KMS-11 (cell line): Measurements from ENCODE around the gene MTUS2.

Experiments used
- H2AFZ ChIP-seq: fragments of 200-600 bp; sonication (generic); 2 replicates; pipeline ENCODE4 v1.6.1; 2016; ENCODE audit warnings: antibody characterized with exemption, mixed run types, low read depth
- H3K27ac ChIP-seq: fragments of 200-600 bp; sonication (generic); 2 replicates; pipeline ENCODE4 v1.6.1; 2016; ENCODE audit warnings: mild to moderate bottlenecking, mixed run types
- H3K27me3 ChIP-seq: fragments of 200-600 bp; sonication (generic); 2 replicates; pipeline ENCODE4 v1.6.1; 2017; ENCODE audit warnings: mild to moderate bottlenecking, low read depth, mixed run types, moderate library complexity; ENCODE audit not compliant: insufficient read depth
- H3K36me3 ChIP-seq: fragments of 200-600 bp; sonication (generic); 2 replicates; pipeline ENCODE4 v1.6.1; 2017; ENCODE audit warnings: mild to moderate bottlenecking, mixed run types; ENCODE audit not compliant: insufficient read depth
- H3K4me1 ChIP-seq: fragments of 200-600 bp; sonication (generic); 2 replicates; pipeline ENCODE4 v1.6.1; 2016; ENCODE audit warnings: mild to moderate bottlenecking, low read depth, mixed run types; ENCODE audit not compliant: poor library complexity, severe bottlenecking
- H3K4me2 ChIP-seq: fragments of 200-600 bp; sonication (generic); 2 replicates; pipeline ENCODE4 v1.7.0; 2016; ENCODE audit warnings: mild to moderate bottlenecking, mixed run types
- H3K4me3 ChIP-seq: fragments of 200-600 bp; sonication (generic); IDR thresholded peaks from 2 replicates; pipeline ENCODE4 v1.6.1; 2017; ENCODE audit warnings: low read depth, low read length, mixed read lengths; ENCODE audit not compliant: insufficient read depth
- H3K79me2 ChIP-seq: fragments of 200-600 bp; sonication (generic); 2 replicates; pipeline ENCODE4 v1.6.1; 2016; ENCODE audit warnings: low read depth, mixed run types; ENCODE audit not compliant: insufficient read depth
- H3K9ac ChIP-seq: fragments of 200-600 bp; sonication (generic); 2 replicates; pipeline ENCODE4 v1.6.1; 2016; ENCODE audit warnings: mild to moderate bottlenecking, mixed run types
- H4K20me1 ChIP-seq: fragments of 200-600 bp; sonication (generic); 2 replicates; pipeline ENCODE4 v1.6.1; 2016; ENCODE audit warnings: mild to moderate bottlenecking, mixed run types; ENCODE audit not compliant: insufficient read depth
- TF ChIP-seq, protein P1 (sequence below): fragments of 200-600 bp; sonication (generic); conservative IDR thresholded peaks from 2 replicates; pipeline ENCODE4 v1.6.1; 2017; ENCODE audit warnings: low read depth, mild to moderate bottlenecking, antibody characterized with exemption, low read length, moderate library complexity, mixed read lengths

The MTUS2 gene

DNA sequence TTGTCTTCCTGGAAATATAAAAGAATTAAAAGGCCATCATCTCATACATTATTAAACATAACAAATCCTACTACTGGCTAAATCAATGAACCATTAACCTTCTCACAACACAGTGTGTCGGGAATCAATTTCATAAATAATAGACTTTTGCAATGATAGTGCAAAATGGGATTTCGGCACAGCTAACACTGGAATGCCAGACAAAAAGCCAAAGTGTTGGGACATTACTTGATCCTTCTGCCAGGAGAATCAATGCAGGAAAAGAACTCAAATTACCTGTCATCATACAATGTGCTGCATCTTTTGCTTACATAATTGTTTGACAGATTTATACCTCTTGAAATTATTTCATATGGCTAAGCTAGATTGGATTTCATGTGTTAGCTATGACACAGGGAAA lies 334.3 kb downstream of the MTUS2 start:
- H3K27ac ChIP-seq: no peak overlapping the region
- H3K4me1 ChIP-seq: no peaks in the 10 kb centered on the region
- H3K4me2 ChIP-seq: no peak overlapping the region
- no peak overlapping the region for H3K9ac ChIP-seq
- H3K79me2 ChIP-seq: no peaks in the 10 kb centered on the region
- TF ChIP-seq, protein P1, sequence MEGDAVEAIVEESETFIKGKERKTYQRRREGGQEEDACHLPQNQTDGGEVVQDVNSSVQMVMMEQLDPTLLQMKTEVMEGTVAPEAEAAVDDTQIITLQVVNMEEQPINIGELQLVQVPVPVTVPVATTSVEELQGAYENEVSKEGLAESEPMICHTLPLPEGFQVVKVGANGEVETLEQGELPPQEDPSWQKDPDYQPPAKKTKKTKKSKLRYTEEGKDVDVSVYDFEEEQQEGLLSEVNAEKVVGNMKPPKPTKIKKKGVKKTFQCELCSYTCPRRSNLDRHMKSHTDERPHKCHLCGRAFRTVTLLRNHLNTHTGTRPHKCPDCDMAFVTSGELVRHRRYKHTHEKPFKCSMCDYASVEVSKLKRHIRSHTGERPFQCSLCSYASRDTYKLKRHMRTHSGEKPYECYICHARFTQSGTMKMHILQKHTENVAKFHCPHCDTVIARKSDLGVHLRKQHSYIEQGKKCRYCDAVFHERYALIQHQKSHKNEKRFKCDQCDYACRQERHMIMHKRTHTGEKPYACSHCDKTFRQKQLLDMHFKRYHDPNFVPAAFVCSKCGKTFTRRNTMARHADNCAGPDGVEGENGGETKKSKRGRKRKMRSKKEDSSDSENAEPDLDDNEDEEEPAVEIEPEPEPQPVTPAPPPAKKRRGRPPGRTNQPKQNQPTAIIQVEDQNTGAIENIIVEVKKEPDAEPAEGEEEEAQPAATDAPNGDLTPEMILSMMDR: no peak
- no peak overlapping the region for H2AFZ ChIP-seq
- H3K4me3 ChIP-seq: no peak overlapping the region
- no peaks in the 10 kb centered on the region for H3K36me3 ChIP-seq
- no peaks in the 10 kb centered on the region for H4K20me1 ChIP-seq
- no peaks in the 10 kb centered on the region for H3K27me3 ChIP-seq

DNA sequence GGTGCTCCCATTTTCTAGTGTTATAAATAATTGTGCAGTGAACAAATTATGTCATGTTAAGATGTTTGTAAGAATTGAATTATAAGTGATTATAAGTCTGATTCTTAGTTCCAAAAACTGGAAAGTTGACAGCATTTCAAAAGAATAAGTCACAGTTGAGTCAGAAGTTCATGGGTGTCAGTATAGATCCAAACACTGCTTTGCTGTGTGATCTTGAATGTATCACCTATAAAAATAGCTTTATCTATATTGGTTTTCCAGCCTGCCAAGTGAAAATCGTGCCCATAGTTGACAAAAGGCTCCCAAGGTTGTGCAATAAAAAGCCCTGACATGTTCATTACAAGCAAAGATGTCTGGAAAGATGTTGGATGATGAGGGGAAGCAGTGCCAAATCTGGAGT lies 336.0 kb downstream of the MTUS2 start:
- Histone ChIP-seq H3K4me1 (no peaks in the 10 kb centered on the region), H3K4me3 (no peak overlapping the region), H3K36me3 (no peaks in the 10 kb centered on the region), H3K4me2 (no peak overlapping the region), H4K20me1 (no peaks in the 10 kb centered on the region), H3K9ac (no peak overlapping the region), H3K79me2 (no peaks in the 10 kb centered on the region), H2AFZ (no peak overlapping the region), H3K27ac (no peak overlapping the region), H3K27me3 (no peaks in the 10 kb centered on the region)
- TF ChIP-seq, protein P1: no peak

DNA sequence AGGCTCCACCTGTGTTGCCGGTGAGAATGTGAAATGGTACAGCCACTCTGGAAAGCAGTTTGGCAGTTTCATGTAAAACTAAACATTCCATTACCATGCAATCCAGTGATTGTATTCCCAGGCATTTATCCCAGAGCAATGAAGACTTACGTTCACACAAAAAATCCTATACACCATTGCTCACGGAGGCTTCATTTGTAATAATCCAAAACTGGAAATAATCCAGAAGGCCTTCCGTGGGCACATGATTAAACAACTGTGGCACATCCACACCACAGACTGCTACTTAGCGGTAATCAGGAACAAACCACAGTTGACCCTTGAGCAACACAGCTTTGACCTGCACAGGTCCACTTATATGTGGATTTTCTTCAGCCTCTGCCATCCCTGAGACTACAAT lies 339.7 kb downstream of the MTUS2 start:
- Histone ChIP-seq H3K36me3 (no peaks in the 10 kb centered on the region), H3K4me3 (no peak overlapping the region), H3K4me2 (no peak overlapping the region), H3K27ac (no peak overlapping the region), H3K27me3 (no peaks in the 10 kb centered on the region), H2AFZ (no peak overlapping the region), H3K9ac (no peak overlapping the region), H3K79me2 (no peaks in the 10 kb centered on the region), H4K20me1 (no peaks in the 10 kb centered on the region), H3K4me1 (peaks cover 21% of the 10 kb centered on the region)
- TF ChIP-seq, protein P1: no peak

DNA sequence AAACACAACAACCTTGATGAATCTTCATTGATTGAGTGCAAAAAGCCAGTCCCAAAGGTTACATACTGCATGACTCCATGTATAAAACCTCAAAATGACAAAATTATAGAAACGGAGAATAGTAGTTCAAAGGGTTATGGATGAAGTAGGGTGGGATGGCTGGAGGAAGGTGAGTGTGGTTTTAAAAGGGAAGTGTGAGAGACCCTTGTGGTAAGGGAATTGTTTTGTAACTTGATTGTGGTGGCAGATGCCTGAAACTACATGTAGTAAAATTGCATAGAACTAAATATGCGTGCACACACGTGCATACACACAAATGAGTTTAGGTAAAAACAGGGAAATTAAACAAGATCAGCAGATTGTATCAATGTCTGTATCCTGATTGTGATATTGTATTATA lies 340.7 kb downstream of the MTUS2 start:
- Histone ChIP-seq H3K9ac (no peak overlapping the region), H3K27me3 (no peaks in the 10 kb centered on the region), H3K27ac (no peak overlapping the region), H3K79me2 (no peaks in the 10 kb centered on the region), H3K4me1 (peaks cover 21% of the 10 kb centered on the region), H3K36me3 (no peaks in the 10 kb centered on the region), H2AFZ (no peak overlapping the region), H4K20me1 (no peaks in the 10 kb centered on the region), H3K4me3 (no peak overlapping the region), H3K4me2 (no peak overlapping the region)
- TF ChIP-seq, protein P1: no peak
